Skeletal muscle cell (primary cell): Measurements from ENCODE around the gene CALCB.

Experiments used
- DNase-seq: peaks from one replicate; pipeline ENCODE4 v3.0.0-alpha.2; 2010; ENCODE audit warnings: low read depth
- H3K4me3 ChIP-seq: 2 replicates; pipeline ENCODE4 v1.5.1; 2011; ENCODE audit warnings: low read depth, mild to moderate bottlenecking, control low read depth, low read length, moderate library complexity

CALCB gene

DNA sequence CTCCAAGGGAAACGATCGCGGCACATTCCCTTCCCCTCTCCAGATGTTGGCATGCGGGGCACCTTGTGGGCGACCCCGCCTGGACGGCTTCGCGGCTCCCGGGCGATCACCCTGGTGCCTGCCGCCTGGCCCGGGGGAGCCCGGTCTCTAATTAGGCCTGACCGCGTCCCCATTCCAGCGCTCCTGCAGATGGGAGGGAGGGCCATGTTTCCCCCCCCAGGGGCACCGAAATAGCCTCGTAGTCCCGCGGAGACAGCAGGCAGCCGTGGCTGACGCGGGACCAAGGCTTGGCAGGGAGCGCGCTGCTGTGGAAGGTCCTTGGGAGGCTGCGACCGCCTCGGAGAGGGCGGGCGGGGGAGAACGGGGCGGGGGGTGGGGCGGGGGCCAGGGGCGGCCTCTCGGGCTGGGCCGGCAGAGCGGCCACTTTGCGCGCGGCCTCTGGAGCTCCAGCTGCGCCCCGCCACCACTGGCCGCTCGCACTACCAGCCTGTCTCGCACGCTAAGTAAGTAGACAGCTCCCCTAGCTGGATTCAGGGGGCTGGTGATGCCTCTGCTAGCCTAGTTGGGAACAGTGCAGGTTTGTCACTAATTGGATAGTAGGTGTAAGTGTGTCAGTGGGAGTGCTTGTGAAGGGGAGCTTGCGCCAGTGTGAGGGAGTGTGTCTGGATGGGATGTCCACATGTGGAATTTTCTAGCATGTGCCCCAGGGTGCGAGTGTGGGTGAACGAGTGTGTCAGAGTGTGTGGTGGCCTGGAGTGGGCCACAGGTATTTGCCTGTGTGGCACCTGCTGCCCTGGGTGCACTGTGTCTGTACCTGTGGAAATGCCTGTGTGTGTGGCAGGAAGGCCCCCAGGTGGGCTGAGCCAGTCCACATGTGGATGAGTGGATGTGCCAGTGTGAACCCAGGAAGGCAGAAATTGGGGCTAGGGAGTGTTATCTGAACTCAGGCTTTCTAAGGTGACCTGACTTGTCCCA lies 41.4 kb downstream of the CALCB start, which contains the start of gene INSC:
Gene INSC, plus strand, starts transcription at position 423 of the 975 bp plus-strand sequence. CDS start 34,252 bp downstream, outside the sequence.
- peak within 1 kb of the TSS; percentile 40 for H3K4me3 ChIP-seq
- DNase-seq = no peak

DNA sequence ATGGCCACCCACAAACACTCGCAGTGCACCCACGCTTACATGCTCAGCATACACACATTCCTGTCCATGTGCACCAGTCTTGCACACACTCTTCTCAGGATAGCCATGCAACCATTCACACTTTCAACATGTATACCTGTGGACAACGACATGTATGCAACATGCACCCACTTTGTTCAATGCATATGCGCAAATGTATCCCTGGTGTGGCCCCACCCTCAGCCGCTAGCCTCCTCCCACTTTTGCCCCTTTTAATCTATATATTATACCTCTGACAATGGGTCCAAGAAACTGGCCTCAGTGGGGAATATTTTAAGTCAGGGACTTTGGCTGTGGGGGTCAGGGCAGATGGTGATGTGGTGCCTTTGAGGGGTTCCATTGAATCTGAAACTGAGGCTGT lies 42.3 kb downstream of the CALCB start:
- DNase-seq = no peak
- H3K4me3 ChIP-seq = no peak overlapping the region

DNA sequence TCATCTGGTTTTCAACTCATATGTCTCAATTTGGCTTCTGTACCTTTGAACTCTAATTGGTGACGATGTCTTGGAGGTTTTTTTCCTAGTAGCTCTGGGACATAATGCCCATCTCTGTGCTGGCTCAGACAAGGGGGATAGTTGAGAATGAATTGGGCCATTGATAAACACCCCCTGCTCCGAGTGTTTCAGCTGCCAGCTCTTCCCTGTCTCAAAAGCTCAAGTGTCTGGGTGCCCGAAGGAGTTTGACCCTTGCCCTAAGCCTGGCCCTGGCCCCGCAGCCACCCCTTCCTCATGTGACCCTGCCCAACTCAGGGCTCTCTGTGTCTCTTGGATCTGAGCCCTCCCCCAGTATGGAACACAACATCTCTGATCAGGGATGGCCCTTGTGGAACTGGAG lies 44.4 kb downstream of the CALCB start:
- H3K4me3 ChIP-seq = no peak overlapping the region
- no peak for DNase-seq

DNA sequence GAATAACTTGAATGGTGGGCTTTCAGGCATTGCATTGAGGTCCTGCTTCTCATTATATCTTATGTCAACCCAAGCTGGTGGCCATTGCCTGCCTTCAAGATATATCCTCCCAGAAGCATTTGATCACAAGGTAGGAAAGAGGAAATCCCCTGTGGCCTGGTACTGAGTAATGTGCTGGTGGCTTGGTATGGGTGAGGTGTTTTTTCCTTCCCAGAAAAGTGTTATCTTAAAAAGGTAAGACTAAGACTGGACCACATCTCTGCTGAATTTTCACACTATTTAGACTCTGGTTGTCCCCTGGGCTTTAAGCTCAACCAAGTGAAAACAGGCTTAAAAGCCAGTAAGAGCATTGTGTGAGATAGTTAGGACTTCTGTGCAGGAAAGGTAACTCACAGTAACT lies 45.0 kb downstream of the CALCB start:
- no peak for DNase-seq
- H3K4me3 ChIP-seq = no peak overlapping the region

DNA sequence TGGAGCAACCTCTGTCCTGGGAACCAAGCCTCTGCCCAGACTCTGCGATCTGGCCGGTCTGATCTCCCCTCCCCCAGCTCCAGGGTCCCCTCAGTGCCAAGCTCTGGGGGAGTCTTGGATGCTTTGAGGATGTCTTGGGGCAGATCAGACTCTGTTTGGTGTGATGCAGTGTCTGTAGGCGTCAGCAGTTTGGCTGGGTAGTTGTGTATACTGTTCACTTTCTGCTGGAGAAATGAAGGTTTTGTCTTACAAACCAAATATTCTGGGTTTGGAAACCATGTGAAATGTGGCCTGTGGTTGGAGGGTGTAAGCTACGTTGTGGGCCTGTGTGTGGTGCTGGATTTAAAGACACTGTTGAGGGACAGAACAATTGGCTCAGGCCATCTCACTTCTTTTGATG lies 46.0 kb downstream of the CALCB start:
- no peak for DNase-seq
- H3K4me3 ChIP-seq = no peak overlapping the region

DNA sequence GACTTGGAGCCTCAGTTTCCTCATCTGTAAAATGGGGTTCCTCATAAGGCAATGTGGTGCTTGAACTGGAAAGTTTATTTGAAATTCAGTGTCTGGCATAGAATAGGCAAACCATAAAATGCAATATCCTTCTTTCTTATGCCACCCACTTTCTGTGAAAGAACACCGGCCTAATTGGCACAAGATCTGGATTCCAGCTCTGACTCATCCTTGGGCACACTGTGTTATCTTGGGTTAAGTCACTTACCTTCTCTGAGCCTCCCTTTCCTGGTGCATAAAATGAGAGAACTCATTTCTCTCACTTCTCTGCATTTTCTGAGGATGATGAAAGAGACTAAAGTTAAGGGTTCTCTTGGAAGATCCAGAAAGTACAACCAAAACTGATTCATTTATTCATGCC lies 46.4 kb downstream of the CALCB start:
- no peak for DNase-seq
- no peak overlapping the region for H3K4me3 ChIP-seq

DNA sequence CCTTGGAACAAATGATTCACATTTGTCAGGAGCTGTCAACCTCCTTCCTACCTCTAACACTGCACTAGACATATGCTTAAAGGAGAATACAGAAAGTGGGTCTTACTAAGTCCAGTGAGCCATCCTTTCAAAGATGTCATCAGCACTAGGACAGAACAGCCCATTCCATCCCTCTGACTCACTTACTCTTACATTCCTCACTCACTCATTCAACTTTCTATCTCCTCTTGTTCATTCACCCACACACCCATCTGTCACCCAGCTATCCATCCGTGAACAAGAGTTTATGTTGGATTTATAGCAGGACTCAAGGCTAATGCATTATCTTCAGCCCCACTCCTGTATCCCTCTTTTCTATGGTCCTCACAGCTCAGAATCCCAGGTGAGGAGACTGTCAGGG lies 50.5 kb downstream of the CALCB start:
- peak; percentile 81 for DNase-seq
- no peak overlapping the region for H3K4me3 ChIP-seq

DNA sequence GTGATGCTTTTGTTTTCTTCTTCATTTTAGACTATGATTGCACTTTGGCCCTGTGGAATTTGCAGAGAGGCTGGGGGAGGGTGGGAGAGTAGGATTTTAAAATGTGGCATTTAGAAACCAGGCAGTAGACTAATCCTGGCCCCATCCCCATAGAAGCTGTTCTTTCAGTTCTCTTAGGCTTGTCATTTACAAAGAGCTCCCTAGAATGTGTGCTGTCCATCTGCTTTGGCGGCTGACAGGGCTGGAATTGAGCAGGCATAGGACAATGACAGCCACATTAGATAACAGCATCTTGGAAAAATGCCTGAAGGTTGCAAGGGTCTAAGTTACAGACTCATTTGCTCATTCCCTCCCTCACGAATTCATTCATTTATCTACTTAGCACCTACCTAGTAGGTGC lies 51.1 kb downstream of the CALCB start:
- H3K4me3 ChIP-seq = no peak overlapping the region
- no peak for DNase-seq

DNA sequence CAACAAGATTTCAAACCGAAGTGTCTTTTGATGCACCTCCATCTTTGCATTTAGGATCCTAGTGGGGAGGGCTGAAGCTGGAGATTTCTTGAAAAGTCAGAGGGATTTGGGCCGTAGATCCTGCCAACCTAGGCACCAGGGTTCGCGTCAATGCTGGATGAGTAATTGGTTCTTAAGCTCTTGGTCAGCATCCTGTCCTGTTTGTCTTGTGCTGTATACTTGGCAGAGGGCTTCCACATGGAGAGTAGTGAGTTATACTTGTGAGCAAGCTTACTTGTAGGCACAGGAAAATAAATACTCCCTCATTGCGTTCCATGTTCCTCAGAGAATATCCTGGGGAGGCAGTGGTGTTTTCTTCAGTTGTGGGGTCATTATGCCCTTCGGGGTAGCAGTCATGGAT lies 53.9 kb downstream of the CALCB start:
- H3K4me3 ChIP-seq = no peak overlapping the region
- peak; percentile 74 for DNase-seq
